CD4-positive, CD25-positive, alpha-beta regulatory T cell (primary cell): ENCODE measurements around the gene VILL. TPM values are rescaled to one million over a fixed set of nuclear protein-coding genes. Genes with fewer than 3 reads are reported as not detected.
A peak's percentile ranks its signal among the peaks of the same experiment; 100 is the strongest.

Experiments
- ATAC-seq, 2 donors: fragments of 150-1000 bp; cut with Tn5 transposase; one replicate each; pipeline ENCODE4 v1.10.0; 2021; ENCODE audit warnings: low read depth in 2 of 2, moderate number of reproducible peaks in 2 of 2, moderate library complexity in 1 of 2
- DNase-seq, 3 donors: peaks; one replicate each; pipeline versions ENCODE4 v3.0.0 to v3.0.0-alpha.2; 2012 to 2022; ENCODE audit warnings: mixed read lengths in 1 of 3
- H3K27ac ChIP-seq: one replicate; pipeline ENCODE4 v1.7.0; 2013; ENCODE audit warnings: mild to moderate bottlenecking, low read length; ENCODE audit not compliant: insufficient read depth, poor library complexity, severe bottlenecking
- H3K27me3 ChIP-seq: one replicate; pipeline ENCODE4 v1.7.0; 2013; ENCODE audit warnings: low read length; ENCODE audit not compliant: control insufficient read depth, insufficient read depth
- H3K36me3 ChIP-seq: one replicate; pipeline ENCODE4 v1.7.0; 2013; ENCODE audit warnings: mild to moderate bottlenecking, low read length, moderate library complexity; ENCODE audit not compliant: control insufficient read depth, insufficient read depth
- H3K4me1 ChIP-seq: 2 replicates; pipeline ENCODE4 v1.7.0; 2013; ENCODE audit warnings: mild to moderate bottlenecking, low read length; ENCODE audit not compliant: insufficient read depth, control insufficient read depth, poor library complexity, severe bottlenecking
- H3K4me3 ChIP-seq: one replicate; pipeline ENCODE4 v1.7.0; 2013; ENCODE audit warnings: low read depth, mild to moderate bottlenecking, low read length, moderate library complexity
- H3K9me3 ChIP-seq, 2 experiments: 1 replicate in 1 of 2; 2 replicates in 1 of 2; pipeline ENCODE4 v1.7.0; 2013; ENCODE audit warnings: low read length in 2 of 2, mild to moderate bottlenecking in 1 of 2, moderate library complexity in 1 of 2; ENCODE audit not compliant: control insufficient read depth in 2 of 2
- H3K27ac Mint-ChIP-seq, 3 donors: one replicate each; pipeline ENCODE4 v1.8.0; 2020 to 2022; ENCODE audit warnings: mild to moderate bottlenecking in 3 of 3, mixed read lengths in 3 of 3, moderate library complexity in 2 of 3
- H3K27me3 Mint-ChIP-seq: one replicate; pipeline ENCODE4 v1.8.0; 2022; ENCODE audit warnings: mild to moderate bottlenecking, mixed read lengths
- H3K36me3 Mint-ChIP-seq: one replicate; pipeline ENCODE4 v1.8.0; 2020; ENCODE audit warnings: mixed read lengths
- H3K4me1 Mint-ChIP-seq, 4 donors: one replicate each; pipeline ENCODE4 v1.8.0; 2020 to 2022; ENCODE audit warnings: mixed read lengths in 4 of 4, mild to moderate bottlenecking in 1 of 4
- H3K4me3 Mint-ChIP-seq, 4 donors: one replicate each; pipeline ENCODE4 v1.8.0; 2020 to 2022; ENCODE audit warnings: mild to moderate bottlenecking in 4 of 4, mixed read lengths in 4 of 4, moderate library complexity in 3 of 4
- H3K9me3 Mint-ChIP-seq, 7 donors: one replicate each; pipeline ENCODE4 v1.8.0; 2020 to 2022; ENCODE audit warnings: mixed read lengths in 7 of 7, mild to moderate bottlenecking in 3 of 7, moderate library complexity in 2 of 7
- polyA plus RNA-seq, 4 donors: library from polyadenylated mRNA; unstranded; fragments of 300-500 nt; fragmentation: Illumina TruSeq; gene quantifications; one replicate each; pipeline ENCODE4 v1.2.3, GENCODE V29; 2021
- total RNA-seq: library from RNA; stranded (reverse); gene quantifications from one replicate; pipeline ENCODE4 v1.2.3, GENCODE V29; 2022

VILL gene
- total and polyA plus RNA-seq, 5 donors from 2014 or later, result 9.0 to 24.0 (median 12.7) TPM

DNA sequence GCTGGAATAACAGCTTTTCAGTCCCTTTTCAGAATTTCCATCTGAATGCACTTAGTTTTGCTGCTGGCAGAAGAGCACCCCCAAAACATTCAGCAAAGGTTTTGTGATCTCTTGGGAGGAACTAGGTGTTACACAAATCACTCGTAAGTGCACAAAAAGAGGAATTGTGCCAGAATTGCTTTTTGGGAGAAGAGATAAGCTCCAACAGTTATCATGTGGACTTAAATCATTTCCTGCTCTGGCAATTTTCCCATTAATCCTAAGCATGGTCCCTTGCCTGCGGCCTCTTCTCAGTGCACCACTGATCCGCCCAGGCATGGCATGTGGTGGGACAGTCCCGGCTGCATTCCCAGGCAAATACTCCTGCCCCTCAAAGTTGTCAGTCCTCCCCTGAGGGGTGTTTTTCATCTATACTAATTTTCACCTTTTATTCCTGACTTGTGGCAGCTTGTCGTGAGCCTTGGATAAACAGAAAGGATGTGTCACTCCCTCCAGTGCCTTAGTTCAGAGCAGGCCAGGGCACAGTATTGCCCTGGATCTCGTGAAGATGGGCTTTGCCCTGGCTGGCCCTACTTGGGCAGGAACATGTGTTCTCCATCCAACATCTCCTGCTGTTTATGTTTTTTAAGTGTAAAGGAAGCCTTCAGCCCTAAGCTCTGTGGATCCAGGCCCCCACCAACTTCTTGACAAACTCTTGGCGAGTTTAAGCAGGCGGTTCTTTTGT lies 44.6 kb upstream of the VILL start:
- no peaks in the 10 kb centered on the region for H3K36me3 Mint-ChIP-seq

DNA sequence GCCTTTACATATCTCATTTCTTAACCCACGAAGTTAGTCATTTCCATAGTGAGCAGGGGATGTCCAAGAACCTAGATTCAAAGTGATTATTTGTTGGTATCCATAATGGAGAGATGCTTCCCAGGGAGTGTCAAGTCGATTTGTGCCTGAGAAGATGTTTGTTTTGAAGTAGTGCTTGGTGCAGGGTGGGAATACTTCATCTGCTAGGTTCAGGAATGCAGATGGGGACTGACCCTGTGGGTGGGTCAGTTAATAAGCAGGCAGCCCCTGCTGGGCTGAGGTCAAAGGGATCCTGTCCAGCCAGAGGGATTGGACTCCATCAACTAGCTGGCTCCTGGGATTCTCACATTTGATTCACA lies 44.1 kb upstream of the VILL start:
- ATAC-seq, result no peak
- H3K4me3 Mint-ChIP-seq, result no peak overlapping the region
- no peak overlapping the region for H3K27ac Mint-ChIP-seq

More for the DNA sequence above, 44.6 kb upstream of the VILL start:
- ATAC-seq, result no peak
- Histone ChIP-seq H3K27me3 (no peaks in the 10 kb centered on the region), H3K27ac (no peak overlapping the region), H3K9me3 (no peaks in the 10 kb centered on the region), H3K36me3 (no peaks in the 10 kb centered on the region), H3K4me3 (no peak overlapping the region), H3K4me1 (no peaks in the 10 kb centered on the region)
- Mint-ChIP-seq H3K4me3 (no peak overlapping the region), H3K4me1 (no peaks in the 10 kb centered on the region), H3K9me3 (no peaks in the 10 kb centered on the region), H3K27me3 (peaks cover 5% of the 10 kb centered on the region), H3K27ac (no peak overlapping the region)
- no peak for DNase-seq

DNA sequence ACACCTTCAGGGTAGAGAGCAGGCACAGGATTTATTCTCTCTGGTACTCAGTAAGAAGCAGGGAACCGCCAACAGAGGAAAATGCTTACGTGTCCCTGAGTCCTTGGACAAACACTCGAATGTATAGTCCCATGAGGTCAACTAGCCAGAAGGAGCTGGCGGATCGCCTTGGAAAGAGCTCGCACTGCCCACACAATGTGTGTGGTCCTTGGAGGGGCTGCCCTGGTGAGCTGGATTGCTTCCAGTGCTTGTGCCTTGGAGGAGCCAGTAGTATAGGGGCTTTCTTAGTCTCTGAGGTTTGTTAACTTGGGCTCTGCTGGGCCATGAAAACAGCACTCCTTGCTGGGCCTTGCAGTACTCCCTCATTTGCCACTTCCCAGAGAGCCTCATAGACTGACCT lies 40.7 kb upstream of the VILL start:
- H3K27ac Mint-ChIP-seq, result peak overlapping the region in 1 of 3 donors; percentile 45
- no peak for ATAC-seq
- no peak overlapping the region for H3K4me3 Mint-ChIP-seq
- H3K27me3 Mint-ChIP-seq, result peaks cover 5% of the 10 kb centered on the region
- no peaks in the 10 kb centered on the region for H3K9me3 Mint-ChIP-seq
- no peaks in the 10 kb centered on the region for H3K36me3 Mint-ChIP-seq
- DNase-seq, result no peak
- no peaks in the 10 kb centered on the region for H3K27me3 ChIP-seq
- no peak overlapping the region for H3K4me3 ChIP-seq
- H3K9me3 ChIP-seq, result no peaks in the 10 kb centered on the region
- H3K4me1 Mint-ChIP-seq, result peaks cover 0 to 3% (median 0%) of the 10 kb centered on the region in 4 donors
- no peaks in the 10 kb centered on the region for H3K36me3 ChIP-seq
- H3K27ac ChIP-seq, result no peak overlapping the region
- H3K4me1 ChIP-seq, result no peaks in the 10 kb centered on the region

More for the DNA sequence above, 44.1 kb upstream of the VILL start:
- Mint-ChIP-seq H3K4me1 (no peaks in the 10 kb centered on the region), H3K36me3 (no peaks in the 10 kb centered on the region), H3K27me3 (peaks cover 5% of the 10 kb centered on the region), H3K9me3 (no peaks in the 10 kb centered on the region)
- H3K36me3 ChIP-seq, result no peaks in the 10 kb centered on the region
- no peaks in the 10 kb centered on the region for H3K4me1 ChIP-seq
- H3K4me3 ChIP-seq, result no peak overlapping the region
- no peak overlapping the region for H3K27ac ChIP-seq
- no peaks in the 10 kb centered on the region for H3K27me3 ChIP-seq
- no peak for DNase-seq
- no peaks in the 10 kb centered on the region for H3K9me3 ChIP-seq

DNA sequence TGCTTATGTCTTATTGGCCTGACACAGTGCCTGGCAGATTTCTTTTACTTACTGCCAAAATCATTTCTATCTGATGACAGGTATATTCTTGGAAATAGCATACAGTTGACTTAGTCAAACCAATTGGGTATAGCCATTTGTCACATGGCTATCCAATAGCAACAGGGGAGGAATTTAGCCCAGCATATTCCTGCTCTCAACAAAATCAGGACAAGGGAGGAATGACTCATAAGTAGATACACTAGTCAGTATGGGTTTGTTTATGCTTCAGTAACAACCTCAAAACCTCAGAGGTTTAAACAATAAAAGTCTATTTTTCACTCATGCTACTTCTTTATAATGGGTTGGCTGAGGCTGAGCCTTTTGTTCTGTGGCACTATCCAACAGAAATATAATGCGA lies 38.0 kb upstream of the VILL start:
- Mint-ChIP-seq H3K27me3 (peaks cover 5% of the 10 kb centered on the region), H3K4me1 (peaks cover 0 to 26% (median 16%) of the 10 kb centered on the region in 4 donors), H3K4me3 (no peak overlapping the region), H3K9me3 (no peaks in the 10 kb centered on the region), H3K36me3 (no peaks in the 10 kb centered on the region), H3K27ac (no peak overlapping the region)
- Histone ChIP-seq H3K4me3 (no peak overlapping the region), H3K27me3 (no peaks in the 10 kb centered on the region), H3K36me3 (no peaks in the 10 kb centered on the region), H3K27ac (no peak overlapping the region), H3K4me1 (peaks cover 17% of the 10 kb centered on the region), H3K9me3 (no peaks in the 10 kb centered on the region)
- no peak for DNase-seq
- no peak for ATAC-seq

DNA sequence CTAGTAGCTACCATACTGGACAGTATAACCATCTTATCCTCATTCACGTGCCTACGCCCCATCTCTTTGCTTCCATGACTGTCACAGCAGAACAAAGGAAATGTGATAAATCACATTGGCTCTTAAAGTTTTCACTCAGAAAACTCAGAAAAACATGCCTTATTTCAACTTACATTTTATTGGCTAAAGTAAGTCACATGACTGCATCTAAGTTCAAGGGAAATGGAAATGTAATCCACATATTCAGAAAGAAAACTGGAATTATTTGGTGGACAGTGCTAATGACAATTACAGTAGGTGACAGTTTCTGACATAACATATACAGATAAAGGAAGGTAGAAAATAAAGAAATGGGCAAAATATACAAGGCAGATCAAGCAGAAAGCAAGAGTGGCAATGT lies 37.4 kb upstream of the VILL start:
- Mint-ChIP-seq H3K4me1 (peaks cover 0 to 31% (median 21%) of the 10 kb centered on the region in 4 donors), H3K4me3 (no peak overlapping the region), H3K27ac (no peak overlapping the region), H3K9me3 (no peaks in the 10 kb centered on the region), H3K36me3 (no peaks in the 10 kb centered on the region), H3K27me3 (peaks cover 5% of the 10 kb centered on the region)
- H3K36me3 ChIP-seq, result no peaks in the 10 kb centered on the region
- H3K27me3 ChIP-seq, result no peaks in the 10 kb centered on the region
- H3K9me3 ChIP-seq, result no peaks in the 10 kb centered on the region
- ATAC-seq (no peak), DNase-seq (no peak)
- H3K27ac ChIP-seq, result no peak overlapping the region
- peaks cover 18% of the 10 kb centered on the region for H3K4me1 ChIP-seq
- no peak overlapping the region for H3K4me3 ChIP-seq

DNA sequence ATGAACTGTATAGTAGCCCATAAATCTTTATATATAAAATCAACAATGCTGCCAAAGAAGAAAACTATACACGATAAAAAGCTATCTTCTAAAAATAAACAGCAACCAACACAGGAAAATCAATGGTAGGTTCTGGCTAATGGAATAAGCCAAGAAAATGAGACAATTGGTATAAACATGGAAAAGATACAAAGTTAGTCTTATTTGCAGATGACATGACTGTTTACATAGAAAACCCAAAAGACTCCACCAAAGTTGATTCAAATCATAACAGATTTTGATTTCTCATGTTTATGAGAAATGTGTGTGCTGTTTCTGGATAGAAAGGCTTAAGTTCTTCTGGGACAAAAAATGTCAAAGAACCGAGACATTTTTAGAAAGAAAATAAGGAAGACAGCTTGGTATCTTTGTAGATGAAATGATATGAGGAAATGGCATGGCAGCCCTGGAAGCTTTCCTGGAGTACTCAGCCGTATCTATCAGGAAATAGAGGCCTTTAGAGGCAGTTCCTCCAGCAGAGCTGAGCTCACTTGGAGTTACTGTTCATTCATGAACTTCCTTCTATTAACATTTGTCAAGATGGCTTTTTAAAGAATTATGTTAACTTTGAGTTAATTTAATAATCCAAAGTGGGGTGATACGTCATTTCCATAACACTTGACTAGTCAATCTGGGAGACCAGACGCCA lies 36.7 kb upstream of the VILL start:
- H3K27me3 ChIP-seq, result no peaks in the 10 kb centered on the region
- Mint-ChIP-seq H3K27me3 (peaks cover 5% of the 10 kb centered on the region), H3K4me1 (peaks cover 0 to 31% (median 21%) of the 10 kb centered on the region in 4 donors), H3K36me3 (no peaks in the 10 kb centered on the region), H3K9me3 (no peaks in the 10 kb centered on the region), H3K4me3 (no peak overlapping the region), H3K27ac (no peak overlapping the region)
- no peaks in the 10 kb centered on the region for H3K36me3 ChIP-seq
- no peak overlapping the region for H3K4me3 ChIP-seq
- ATAC-seq (no peak), DNase-seq (no peak)
- H3K27ac ChIP-seq, result no peak overlapping the region
- no peaks in the 10 kb centered on the region for H3K9me3 ChIP-seq
- H3K4me1 ChIP-seq, result peaks cover 18% of the 10 kb centered on the region

DNA sequence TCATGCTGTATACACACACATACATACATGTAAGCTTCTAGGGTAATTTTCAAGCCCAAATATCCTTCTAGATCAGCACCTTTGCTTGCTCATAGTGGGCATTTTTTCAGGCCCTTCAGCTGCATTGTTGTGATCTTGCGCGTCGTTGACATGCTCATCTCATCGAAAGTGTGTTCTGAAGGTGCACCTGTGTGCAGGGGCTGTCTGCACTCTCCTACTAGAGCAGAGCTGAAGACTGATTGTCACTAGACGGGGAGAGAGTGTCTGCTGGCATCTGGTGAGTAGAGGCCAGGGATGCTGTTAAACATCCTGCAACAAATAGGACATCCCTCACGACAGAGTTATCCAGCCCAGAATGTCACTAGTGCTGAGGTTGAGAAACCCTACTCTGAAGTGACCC lies 35.7 kb upstream of the VILL start:
- H3K27ac Mint-ChIP-seq, result no peak overlapping the region
- DNase-seq (no peak), ATAC-seq (no peak)
- no peak overlapping the region for H3K4me3 ChIP-seq
- no peak overlapping the region for H3K27ac ChIP-seq
- H3K9me3 Mint-ChIP-seq, result no peaks in the 10 kb centered on the region
- H3K36me3 ChIP-seq, result no peaks in the 10 kb centered on the region
- H3K4me1 Mint-ChIP-seq, result peaks cover 0 to 31% (median 21%) of the 10 kb centered on the region in 4 donors
- H3K27me3 ChIP-seq, result no peaks in the 10 kb centered on the region
- peaks cover 5% of the 10 kb centered on the region for H3K27me3 Mint-ChIP-seq
- no peak overlapping the region for H3K4me3 Mint-ChIP-seq
- no peaks in the 10 kb centered on the region for H3K9me3 ChIP-seq
- H3K36me3 Mint-ChIP-seq, result no peaks in the 10 kb centered on the region
- peaks cover 18% of the 10 kb centered on the region for H3K4me1 ChIP-seq
